NCI-H2107 treated with DMSO at 0.1 percent for 48 hours (cell line): ENCODE data around the gene CCDC185.

Experiments
- DNase-seq: peaks from one replicate; lab custom pipeline; 2025; ENCODE audit not compliant: unreplicated experiment; lab: John Stamatoyannopoulos, UW

The CCDC185 gene

GRCh38 chr1:223393275-223394214, at the start of gene CCDC185:
CCDC185 (plus strand) TSS chr1:223393415; CDS start chr1:223393476, 61 bp downstream.
- no peak for DNase-seq

DNA sequence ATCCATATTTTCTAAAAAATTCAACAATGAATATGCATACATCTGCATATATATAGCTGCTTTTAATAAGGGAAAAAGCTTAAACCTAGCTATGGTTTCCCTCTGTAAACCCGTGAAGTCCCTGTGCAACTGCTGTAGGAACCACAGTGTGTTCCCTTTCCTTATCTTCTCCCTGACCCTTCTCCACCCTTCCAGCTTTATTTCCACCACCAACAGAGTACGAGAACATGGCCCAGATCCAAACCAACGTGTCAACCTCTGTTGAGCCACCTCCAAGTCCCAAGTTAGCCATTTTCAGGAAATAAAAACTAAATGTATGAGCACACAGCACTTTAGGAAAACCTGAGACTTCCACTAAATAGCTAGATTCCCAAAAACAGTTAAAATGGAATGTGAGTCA, 49.5 kb upstream of the CCDC185 start:
- no peak for DNase-seq

DNA sequence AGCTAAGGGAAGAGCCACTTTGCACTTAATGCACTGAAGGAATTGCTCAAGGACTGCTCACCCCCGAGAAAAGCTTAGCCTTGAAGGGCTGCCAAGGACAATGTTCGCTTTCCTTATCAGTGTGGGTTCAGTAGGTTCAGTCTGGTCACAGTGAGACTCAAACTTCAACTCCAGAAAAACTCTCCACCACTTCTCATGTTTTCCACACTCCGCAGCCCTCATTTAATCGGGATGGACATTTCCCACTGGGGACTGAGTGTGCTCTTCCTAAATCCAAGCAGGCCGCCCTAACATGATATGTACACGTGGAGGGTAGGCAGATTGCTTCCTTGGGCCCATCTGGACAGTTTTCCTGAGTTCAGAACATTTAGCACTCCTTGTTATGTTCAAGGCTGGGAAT, 48.7 kb upstream of the CCDC185 start:
- no peak for DNase-seq

DNA sequence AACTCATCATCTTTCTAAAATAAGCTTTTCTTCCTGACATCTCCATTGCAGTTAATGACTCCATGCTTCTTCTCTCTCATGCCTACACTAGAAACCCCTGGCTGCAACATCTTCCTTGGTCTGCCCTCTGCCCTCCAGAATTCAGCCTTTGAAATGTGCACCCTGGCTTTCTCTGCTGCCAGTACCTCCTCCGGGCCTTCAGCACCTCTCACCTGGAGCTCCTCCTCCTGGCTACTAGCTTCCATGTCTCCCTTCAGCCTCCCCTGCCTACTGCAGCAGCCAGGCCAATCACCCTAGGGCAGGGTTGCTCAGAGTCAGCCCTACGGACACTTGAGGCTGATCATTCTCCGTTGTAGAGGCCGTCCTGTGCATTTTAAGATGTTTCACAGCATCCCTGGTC, 47.5 kb upstream of the CCDC185 start:
- no peak for DNase-seq

DNA sequence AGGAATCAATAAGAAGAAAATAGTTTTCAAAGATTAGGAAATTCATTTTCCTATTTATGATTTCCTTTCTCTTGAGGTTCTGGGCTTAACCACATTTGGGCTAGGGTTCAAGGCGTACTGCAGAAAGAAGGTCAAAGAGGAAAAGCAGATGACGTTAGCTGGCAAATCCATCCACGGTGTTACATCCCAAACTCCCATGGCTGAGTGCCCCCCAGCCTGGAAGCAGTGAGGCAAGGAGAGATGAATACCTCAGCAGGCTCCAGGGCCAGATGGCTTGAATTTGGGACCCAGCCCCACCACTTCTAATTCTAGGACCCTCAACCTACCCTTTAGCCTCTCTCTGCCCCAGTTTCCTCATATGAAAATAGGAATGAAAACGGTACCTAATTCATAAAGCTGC, 46.9 kb upstream of the CCDC185 start:
- no peak for DNase-seq

DNA sequence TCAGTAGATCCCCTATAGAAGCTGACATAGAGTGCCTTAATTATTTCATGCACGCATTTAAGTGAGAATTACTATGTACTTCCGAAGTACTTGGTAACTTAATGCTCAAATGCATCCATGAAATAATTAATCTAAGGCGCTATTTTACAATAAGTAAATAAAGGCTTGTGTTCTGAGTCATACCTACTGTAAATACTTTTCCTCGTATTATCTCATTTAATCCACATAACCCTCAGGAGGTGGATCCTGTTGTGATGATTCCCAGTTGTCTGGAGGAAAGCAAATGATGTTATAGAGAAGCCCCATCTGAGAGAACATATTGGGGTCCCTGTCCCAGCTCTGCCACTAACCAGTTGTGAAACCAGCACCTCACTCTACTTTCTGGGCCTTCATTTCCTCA, 45.6 kb upstream of the CCDC185 start:
- no peak for DNase-seq

DNA sequence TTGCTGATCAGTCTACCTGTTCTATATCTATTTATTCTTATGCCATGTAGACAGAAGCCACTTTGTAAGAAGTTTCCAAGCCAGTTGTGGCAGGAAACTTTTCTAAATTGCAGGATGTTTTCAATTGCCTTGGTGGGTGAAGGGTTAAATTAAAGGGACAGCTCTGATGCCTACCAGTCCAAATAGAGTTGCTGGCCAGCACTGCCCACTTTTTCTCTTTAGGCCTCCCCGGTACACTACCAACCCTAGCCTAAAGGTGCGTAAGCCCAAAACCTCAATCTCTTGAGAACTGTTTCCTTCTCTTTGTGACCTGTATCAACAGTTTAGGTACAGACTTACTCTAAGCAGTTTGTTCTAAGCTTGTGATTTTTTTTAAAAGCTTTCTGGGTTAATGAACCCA, 44.8 kb upstream of the CCDC185 start:
- DNase-seq, result no peak

- DNase-seq, result no peak
Measured at GRCh38 chr1:223349241-223349640, 44.0 kb upstream of the CCDC185 start.

- no peak for DNase-seq
Measured at GRCh38 chr1:223350361-223350908, 42.8 kb upstream of the CCDC185 start.

DNA sequence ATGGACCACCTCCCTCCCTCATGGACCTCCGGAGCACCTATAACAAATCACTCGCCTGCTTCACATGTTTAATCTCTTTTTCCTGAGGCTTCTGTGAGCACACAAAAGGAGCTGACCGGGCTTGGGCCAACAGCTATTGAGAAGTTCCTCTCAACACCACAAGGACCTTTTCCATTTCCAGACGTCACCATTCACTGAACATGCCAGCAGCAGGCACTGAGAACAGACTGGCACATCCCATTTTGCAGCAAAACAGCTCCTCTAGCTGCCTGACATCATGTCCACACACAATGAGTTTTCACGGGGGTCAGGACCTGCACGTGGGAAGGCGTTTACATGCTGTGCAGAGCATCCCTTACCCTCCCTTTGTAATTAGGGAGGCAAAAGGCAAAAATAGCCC, 40.3 kb upstream of the CCDC185 start:
- no peak for DNase-seq

- DNase-seq, result no peak
Measured at GRCh38 chr1:223353939-223354338, 39.3 kb upstream of the CCDC185 start.

GRCh38 chr1:223355699-223356098, 37.5 kb upstream of the CCDC185 start:
- DNase-seq, result no peak

GRCh38 chr1:223358826-223359225, 34.4 kb upstream of the CCDC185 start:
- no peak for DNase-seq

GRCh38 chr1:223363057-223363855, 30.0 kb upstream of the CCDC185 start:
- no peak for DNase-seq

DNA sequence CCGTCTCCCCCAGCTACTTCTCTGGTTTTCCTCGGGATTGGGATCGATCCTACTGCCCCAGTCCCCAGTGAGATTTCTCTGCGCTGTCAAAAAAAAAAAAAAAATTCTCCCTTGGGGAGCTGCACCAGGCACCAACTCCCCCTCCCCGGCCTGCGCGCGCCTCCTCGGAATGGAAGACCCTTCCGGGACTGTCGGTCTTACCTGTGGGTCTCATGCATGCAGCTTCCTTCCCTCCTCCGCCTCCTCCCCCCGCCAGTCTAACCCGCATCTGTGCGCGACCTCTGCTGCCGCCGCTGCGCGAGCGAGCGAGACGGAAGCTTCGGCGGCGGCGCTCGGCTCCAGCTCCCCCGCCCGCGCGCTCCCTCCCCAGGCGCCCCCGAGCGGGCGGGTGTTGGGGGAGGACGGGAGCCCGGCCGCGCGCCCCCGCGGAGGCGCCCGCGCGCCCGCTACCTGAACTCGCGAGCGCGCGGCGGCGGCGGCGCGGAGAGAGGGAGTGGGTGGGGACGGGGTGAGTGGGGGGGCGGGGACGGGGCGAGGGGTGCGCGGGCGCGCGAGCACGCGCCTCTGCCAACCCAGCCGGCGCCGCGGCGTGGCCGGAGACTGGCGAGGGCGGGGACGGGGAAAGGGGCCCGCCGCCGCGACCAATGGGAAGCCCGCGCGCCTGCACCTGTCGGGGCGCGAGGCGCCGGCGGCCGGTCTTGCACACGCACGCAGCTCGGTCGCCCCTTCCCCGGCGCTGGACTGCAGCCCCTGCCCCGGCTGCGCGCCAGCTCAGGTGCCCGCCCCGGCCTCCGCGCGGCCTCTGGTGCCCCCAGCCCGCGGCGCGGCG, 29.1 kb upstream of the CCDC185 start, which contains the start of gene SUSD4:
SUSD4 (minus strand) TSS at position 321 of the 829 bp plus-strand sequence. CDS start 751 bp downstream, outside the sequence.
- DNase-seq, result no peak

- DNase-seq, result no peak
Measured at GRCh38 chr1:223364685-223365382, 28.4 kb upstream of the CCDC185 start.

DNA sequence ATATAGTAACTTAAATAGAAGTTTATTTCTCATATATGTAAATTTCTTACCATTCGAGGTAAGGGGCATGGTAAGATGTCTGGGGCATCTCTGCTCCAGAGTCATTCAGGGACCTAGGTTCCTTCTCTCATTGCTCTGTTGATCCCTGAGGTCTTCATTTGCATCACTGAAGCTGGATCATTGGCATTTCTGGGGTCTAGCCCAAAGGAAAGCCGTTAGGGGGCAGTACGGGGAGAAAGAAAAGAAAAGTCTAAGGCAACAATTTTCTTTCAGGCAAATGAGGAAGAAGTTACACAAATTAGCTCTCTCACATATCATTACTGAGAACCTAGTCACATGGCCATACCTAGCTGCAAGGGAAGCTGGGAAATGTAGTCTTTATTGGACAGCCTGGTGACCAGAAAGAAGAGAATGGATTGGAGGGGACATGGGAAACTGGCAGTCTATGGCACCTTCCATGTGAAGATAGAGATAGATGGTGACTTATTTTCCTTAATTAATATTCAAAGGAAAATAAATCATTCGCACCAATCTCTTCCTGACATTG, 19.1 kb upstream of the CCDC185 start:
- no peak for DNase-seq

DNA sequence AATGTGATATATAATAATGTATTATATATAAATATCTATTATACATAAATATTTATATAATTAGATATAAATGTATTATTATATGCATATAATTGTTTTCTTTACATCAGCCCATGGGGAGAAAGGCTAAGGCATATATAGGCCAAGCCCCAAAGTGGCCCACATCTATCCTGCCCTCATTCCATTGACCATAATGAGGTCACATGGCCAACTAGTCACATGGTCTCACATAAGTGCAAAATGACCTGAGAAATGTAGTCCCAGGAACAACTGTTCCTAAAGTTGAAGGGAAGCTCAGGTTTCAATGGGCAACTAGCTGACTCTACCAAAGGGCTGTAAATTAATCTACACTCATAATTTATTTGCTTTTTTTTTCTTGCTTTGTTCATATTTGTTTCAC, 14.5 kb upstream of the CCDC185 start:
- no peak for DNase-seq

DNA sequence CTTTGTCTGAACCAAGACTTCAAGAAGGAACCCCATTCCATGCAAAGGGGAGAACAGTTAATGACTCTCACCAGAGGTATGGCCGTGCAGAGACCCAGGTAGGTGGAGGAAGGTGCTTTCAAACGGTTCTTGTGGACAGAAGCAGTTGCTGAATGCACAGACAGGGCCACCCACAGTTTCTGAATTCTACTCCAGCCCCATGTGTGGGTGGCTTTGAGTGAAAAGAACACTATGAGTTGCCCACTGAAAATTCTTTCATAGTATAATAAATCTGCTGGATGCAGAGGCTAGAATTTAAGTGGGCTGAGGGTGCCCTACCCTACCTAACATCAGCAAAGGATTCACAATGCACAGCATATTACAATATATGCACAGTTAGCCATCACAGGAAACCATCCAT, 7.2 kb upstream of the CCDC185 start:
- no peak for DNase-seq

- DNase-seq, result no peak
Measured at GRCh38 chr1:223390618-223391017, 2.6 kb upstream of the CCDC185 start.
